ENCODE results near the gene PHLDA2.
"Not testable (repeated sequence)": the region's sequence is repeated elsewhere in the genome, so short reads cannot be mapped to it uniquely, and the experiment has no call there.

The PHLDA2 gene

GRCh38 chr11:2908130-2908529, 21.1 kb downstream of the PHLDA2 start:
- Histone ChIP-seq H3K4me1 (ENCODE audit: control insufficient read depth, insufficient read depth, low read length) (no peaks in the 10 kb centered on the region), H3K27ac (ENCODE audit: extremely low read depth, low read depth, low read length) (no peak overlapping the region), H3K9me3 (ENCODE audit: control insufficient read depth, insufficient read depth, low read depth, low read length) (no peaks in the 10 kb centered on the region), H3K4me3 (ENCODE audit: low read depth, low read length) (no peak overlapping the region), H3K36me3 (ENCODE audit: control insufficient read depth in 2 of 2, insufficient read depth in 1 of 2, low read length in 2 of 2) (no peaks in the 10 kb centered on the region)
- POLR2A ChIA-PET, result no interaction called here
- TF ChIP-seq ZNF140 (tag by site-specific recombination; IDR thresholded peaks at IDR 0.05) (no peak), ZNF19 (tag by site-specific recombination; IDR thresholded peaks at IDR 0.05; ENCODE audit: low read depth) (no peak), ELK4 (IDR thresholded peaks at IDR 0.05; ENCODE audit: borderline replicate concordance, low read depth, low read length) (no peak), ZNF433 (tag by site-specific recombination; IDR thresholded peaks at IDR 0.05; ENCODE audit: low read depth) (no peak), ZNF561 (tag by site-specific recombination; IDR thresholded peaks at IDR 0.05; ENCODE audit: borderline replicate concordance) (no peak), ZBTB1 (tag by site-specific recombination; IDR thresholded peaks at IDR 0.05) (no peak)
- CTCF ChIA-PET, result no interaction called here

- POLR2A ChIA-PET; H3K36me3 ChIP-seq (ENCODE audit: control insufficient read depth in 2 of 2, insufficient read depth in 1 of 2, low read length in 2 of 2); H3K9me3 ChIP-seq (ENCODE audit: control insufficient read depth, insufficient read depth, low read depth, low read length); H3K27ac ChIP-seq (ENCODE audit: extremely low read depth, low read depth, low read length); H3K4me1 ChIP-seq (ENCODE audit: control insufficient read depth, insufficient read depth, low read length); H3K4me3 ChIP-seq (ENCODE audit: low read depth, low read length): not testable (repeated sequence)
- TF ChIP-seq ZNF580 (tag by site-specific recombination; IDR thresholded peaks at IDR 0.05), result peak; percentile 74
- peak; percentile 90 for TF ChIP-seq ZNF146 (tag by site-specific recombination; IDR thresholded peaks at IDR 0.05)
- CTCF ChIA-PET, result interaction anchor here (3.3 kb wide), 1 partner anchor 14 kb away, joined by 17 read pairs; no protein-coding TSS in a partner anchor
Observed at GRCh38 chr11:2905299-2905698, 23.9 kb downstream of the PHLDA2 start.

- Histone ChIP-seq H3K36me3 (ENCODE audit: control insufficient read depth in 2 of 2, insufficient read depth in 1 of 2, low read length in 2 of 2) (no peaks in the 10 kb centered on the region), H3K4me3 (ENCODE audit: low read depth, low read length) (no peak overlapping the region), H3K27ac (ENCODE audit: extremely low read depth, low read depth, low read length) (no peak overlapping the region), H3K4me1 (ENCODE audit: control insufficient read depth, insufficient read depth, low read length) (no peaks in the 10 kb centered on the region), H3K9me3 (ENCODE audit: control insufficient read depth, insufficient read depth, low read depth, low read length) (no peaks in the 10 kb centered on the region)
- TF ChIP-seq ZNF184 (tag by site-specific recombination; IDR thresholded peaks at IDR 0.05), result no peak
- no peak for TF ChIP-seq ZNF248 (tag by site-specific recombination; IDR thresholded peaks at IDR 0.05)
- TF ChIP-seq ZNF776 (tag by site-specific recombination; IDR thresholded peaks at IDR 0.05; ENCODE audit: borderline replicate concordance), result no peak
- peak; percentile 19; the same call in 1 of the 2 replicates for TF ChIP-seq ZFHX2 (tag by site-specific recombination; conservative IDR thresholded peaks at IDR 0.05)
- peak; percentile 54 for TF ChIP-seq KLF1 (tag by site-specific recombination; IDR thresholded peaks at IDR 0.05)
- no peak for TF ChIP-seq OSR2 (tag by site-specific recombination; IDR thresholded peaks at IDR 0.05)
- no peak for TF ChIP-seq SCRT1 (tag by site-specific recombination; IDR thresholded peaks at IDR 0.05; ENCODE audit: borderline replicate concordance)
- TF ChIP-seq ZNF529 (tag by site-specific recombination; IDR thresholded peaks at IDR 0.05; ENCODE audit: insufficient replicate concordance), result no peak
- no peak for TF ChIP-seq ZNF362 (tag by site-specific recombination; IDR thresholded peaks at IDR 0.05)
- TF ChIP-seq GLI4 (tag by site-specific recombination; IDR thresholded peaks at IDR 0.05), result no peak
- TF ChIP-seq BCL11A (tag by site-specific recombination; IDR thresholded peaks at IDR 0.05; ENCODE audit: low read depth), result no peak
- ChIA-PET CTCF (interaction anchor here (2.2 to 3.3 kb wide), 3 partner anchors 13 to 372 kb away, joined by 9 to 21 read pairs (median 17); partner anchors contain the start of gene PHLDA2), POLR2A (interaction anchor here (1.4 kb wide), 1 partner anchor 25 kb away, joined by 7 read pairs; the partner anchor contains the start of gene PHLDA2)
Observed at GRCh38 chr11:2904153-2905052, 24.8 kb downstream of the PHLDA2 start.
